H1 (cell line): ENCODE data around the gene GCGR. TPM values are rescaled to one million over a fixed set of nuclear protein-coding genes. Genes with fewer than 3 reads are reported as not detected.

Source experiments
- CTCF ChIA-PET: fragments of 300-600 bp; sonication (Branson Sonifier 250); formaldehyde crosslinking; loops from one replicate; lab custom pipeline; 2021; ENCODE audit not compliant: partially characterized antibody; lab: Charles Lee
- POLR2A ChIA-PET: fragments of 300-600 bp; sonication (Branson Sonifier 250); formaldehyde crosslinking; loops from one replicate; lab custom pipeline; 2021; ENCODE audit warnings: inconsistent platforms; ENCODE audit not compliant: partially characterized antibody; lab: Charles Lee
- DNase-seq, 2 experiments: peaks; one replicate each; pipeline versions ENCODE4 v3.0.0 to v3.0.0-alpha.2; 2010 to 2022; ENCODE audit warnings: low spot score in 2 of 2, low read depth in 1 of 2, mixed read lengths in 1 of 2
- FAIRE-seq: peaks from 2 replicates; lab custom pipeline; 2011; peaks lifted over from hg19 to GRCh38; lab: Jason Lieb, UNC
- H2AFZ ChIP-seq: 2 replicates; pipeline ENCODE4 v1.8.1; 2012; ENCODE audit warnings: low read length, inconsistent platforms
- H2AK5ac ChIP-seq: 2 replicates; pipeline ENCODE4 v1.6.1; 2013; ENCODE audit warnings: low read depth, low read length
- H2BK120ac ChIP-seq: replicated peaks from 2 replicates; pipeline ENCODE3; 2013; ENCODE audit warnings: low read depth, low read length, inconsistent platforms
- H2BK12ac ChIP-seq: 2 replicates; pipeline ENCODE4 v1.6.1; 2013; ENCODE audit warnings: low read depth, low read length
- H2BK15ac ChIP-seq: 2 replicates; pipeline ENCODE4 v1.6.1; 2013; ENCODE audit warnings: low read length
- H2BK20ac ChIP-seq: 2 replicates; pipeline ENCODE4 v1.6.1; 2013; ENCODE audit warnings: low read length
- H2BK5ac ChIP-seq: 2 replicates; pipeline ENCODE4 v1.6.1; 2013; ENCODE audit warnings: low read depth, low read length
- H3K14ac ChIP-seq: 2 replicates; pipeline ENCODE4 v1.6.1; 2013; ENCODE audit warnings: inconsistent platforms; ENCODE audit not compliant: insufficient read length
- H3K18ac ChIP-seq: 2 replicates; pipeline ENCODE4 v1.6.1; 2013; ENCODE audit warnings: low read length; ENCODE audit errors: extremely low read depth
- H3K23ac ChIP-seq: 2 replicates; pipeline ENCODE4 v1.6.1; 2013; ENCODE audit warnings: inconsistent platforms; ENCODE audit not compliant: insufficient read length
- H3K23me2 ChIP-seq: 2 replicates; pipeline ENCODE4 v1.6.1; 2013; ENCODE audit warnings: low read depth, low read length
- H3K27ac ChIP-seq: 2 replicates; pipeline ENCODE4 v1.6.1; 2011; ENCODE audit warnings: low read depth, low read length, inconsistent platforms
- H3K27me3 ChIP-seq, 4 experiments: replicated peaks in 1 of 4; 1 replicate in 1 of 4; 2 replicates in 3 of 4; pipeline versions ENCODE4 v1.6.1 to v1.8.1; 2011 to 2013; ENCODE audit warnings: low read length in 3 of 4, mild to moderate bottlenecking in 3 of 4, inconsistent platforms in 2 of 4, mixed read lengths in 2 of 4, moderate library complexity in 1 of 4; ENCODE audit not compliant: control insufficient read depth in 3 of 4, insufficient read depth in 3 of 4; ENCODE audit errors: extremely low read depth in 1 of 4
- H3K36me3 ChIP-seq, 4 experiments: 2 replicates each; pipeline versions ENCODE4 v1.6.1 to v1.8.1; 2011 to 2013; ENCODE audit warnings: mild to moderate bottlenecking in 4 of 4, low read length in 3 of 4, moderate library complexity in 2 of 4, control low read depth in 1 of 4, inconsistent platforms in 1 of 4; ENCODE audit not compliant: insufficient read depth in 4 of 4, control insufficient read depth in 2 of 4
- H3K4ac ChIP-seq: replicated peaks from 2 replicates; pipeline ENCODE3; 2013; ENCODE audit warnings: low read length, low read depth, mixed read lengths, inconsistent platforms; ENCODE audit not compliant: insufficient read length
- H3K4me1 ChIP-seq, 4 experiments: replicated peaks in 1 of 4; 1 replicate in 1 of 4; 2 replicates in 3 of 4; pipeline versions ENCODE4 v1.6.1 to v1.8.1; 2011 to 2013; ENCODE audit warnings: low read length in 3 of 4, inconsistent platforms in 2 of 4, mixed read lengths in 1 of 4; ENCODE audit not compliant: insufficient read depth in 4 of 4, control insufficient read depth in 3 of 4
- H3K4me2 ChIP-seq, 2 experiments: 2 replicates each; pipeline versions ENCODE4 v1.6.1 to v1.8.1; 2011 to 2013; ENCODE audit warnings: low read depth in 2 of 2, low read length in 2 of 2, control low read depth in 1 of 2, inconsistent platforms in 1 of 2, mild to moderate bottlenecking in 1 of 2; ENCODE audit not compliant: insufficient read depth in 1 of 2
- H3K4me3 ChIP-seq, 4 experiments: fragments of 200-600, 300-600 bp in 1 of 4; sonication (generic), shearing (Covaris generic), sonication (Bioruptor Twin) in 1 of 4; 2 replicates each; pipeline versions ENCODE4 v1.5.1 to v1.8.1; 2011 to 2016; ENCODE audit warnings: low read length in 4 of 4, low read depth in 3 of 4, control low read depth in 2 of 4, inconsistent platforms in 2 of 4, mild to moderate bottlenecking in 2 of 4, mixed read lengths in 1 of 4, moderate library complexity in 1 of 4; ENCODE audit not compliant: insufficient read depth in 2 of 4; ENCODE audit errors: extremely low read depth in 1 of 4
- H3K56ac ChIP-seq: replicated peaks from 2 replicates; pipeline ENCODE3; 2013; ENCODE audit warnings: low read depth, mild to moderate bottlenecking, mixed read lengths, low read length, inconsistent platforms; ENCODE audit not compliant: insufficient read length
- H3K79me1 ChIP-seq: 2 replicates; pipeline ENCODE4 v1.6.1; 2013; ENCODE audit warnings: low read depth, low read length, control low read depth
- H3K79me2 ChIP-seq, 2 experiments: 2 replicates each; pipeline versions ENCODE4 v1.6.1 to v1.8.1; 2012 to 2013; ENCODE audit warnings: low read length in 2 of 2, mild to moderate bottlenecking in 2 of 2, inconsistent platforms in 1 of 2; ENCODE audit not compliant: insufficient read depth in 2 of 2, control insufficient read depth in 1 of 2
- H3K9ac ChIP-seq, 4 experiments: replicated peaks in 1 of 4; 1 replicate in 1 of 4; 2 replicates in 3 of 4; pipeline versions ENCODE4 v1.6.1 to v1.8.1; 2011 to 2013; ENCODE audit warnings: low read depth in 3 of 4, low read length in 3 of 4, control low read depth in 2 of 4, mild to moderate bottlenecking in 2 of 4, moderate library complexity in 2 of 4, inconsistent platforms in 1 of 4; ENCODE audit errors: extremely low read depth in 1 of 4
- H3K9me3 ChIP-seq, 2 experiments: 2 replicates each; pipeline versions ENCODE4 v1.6.1 to v1.8.1; 2012 to 2013; ENCODE audit warnings: mild to moderate bottlenecking in 2 of 2, moderate library complexity in 2 of 2, control low read depth in 1 of 2, inconsistent platforms in 1 of 2, low read depth in 1 of 2, low read length in 1 of 2, mixed read lengths in 1 of 2; ENCODE audit not compliant: insufficient read depth in 2 of 2
- H4K20me1 ChIP-seq, 2 experiments: replicated peaks in 1 of 2; 2 replicates each; pipeline versions ENCODE3 to v1.8.1; 2011 to 2013; ENCODE audit warnings: inconsistent platforms in 2 of 2, low read length in 2 of 2, mild to moderate bottlenecking in 1 of 2; ENCODE audit not compliant: insufficient read depth in 2 of 2, control insufficient read depth in 1 of 2
- H4K5ac ChIP-seq: 2 replicates; pipeline ENCODE4 v1.6.1; 2013; ENCODE audit warnings: low read length, low read depth, mixed read lengths, inconsistent platforms; ENCODE audit not compliant: insufficient read length
- H4K8ac ChIP-seq: 2 replicates; pipeline ENCODE4 v1.8.0; 2013; ENCODE audit warnings: mild to moderate bottlenecking, moderate library complexity, low read length, inconsistent platforms; ENCODE audit not compliant: insufficient read depth; ENCODE audit errors: extremely low read depth
- H4K91ac ChIP-seq: replicated peaks from 2 replicates; pipeline ENCODE3; 2013; ENCODE audit warnings: low read length, mixed read lengths, inconsistent platforms; ENCODE audit not compliant: insufficient read length
- ATF2 ChIP-seq: IDR thresholded peaks from 2 replicates; pipeline ENCODE4 v1.6.1; 2012; ENCODE audit warnings: low read length, inconsistent platforms
- CBX8 ChIP-seq: fragments of 300-800, 300-1000 bp; sonication (generic); IDR thresholded peaks from 2 replicates; pipeline ENCODE4 v1.7.1; 2016; ENCODE audit warnings: low read depth, low read length, borderline replicate concordance
- CTBP2 ChIP-seq: IDR thresholded peaks from 2 replicates; pipeline ENCODE4 v1.7.0; 2011; ENCODE audit warnings: borderline replicate concordance, mild to moderate bottlenecking, moderate library complexity, mixed read lengths, low read length; ENCODE audit not compliant: insufficient read depth, insufficient read length
- GTF2F1 ChIP-seq: IDR thresholded peaks from 2 replicates; pipeline ENCODE4 v1.6.1; 2012; ENCODE audit warnings: low read depth, low read length, improper control_type of control experiment, borderline replicate concordance
- HDAC2 ChIP-seq, 2 experiments: fragments of 300-600 bp in 1 of 2; sonication (generic) in 1 of 2; IDR thresholded peaks; 2 replicates each; pipeline ENCODE4 v1.6.1; 2011 to 2012; ENCODE audit warnings: low read depth in 2 of 2, low read length in 2 of 2, mild to moderate bottlenecking in 2 of 2, moderate library complexity in 2 of 2, borderline replicate concordance in 1 of 2, inconsistent platforms in 1 of 2
- KDM1A ChIP-seq: fragments of 200-600, 300-600 bp; sonication (generic); IDR thresholded peaks from 2 replicates; pipeline ENCODE4 v1.7.1; 2016; ENCODE audit warnings: mild to moderate bottlenecking, low read length, borderline replicate concordance
- POLR2A ChIP-seq, 2 experiments: IDR thresholded peaks; 1 replicate in 1 of 2; 2 replicates in 1 of 2; pipeline ENCODE4 v1.6.1; 2011; ENCODE audit warnings: low read depth in 2 of 2, low read length in 2 of 2, mild to moderate bottlenecking in 2 of 2; ENCODE audit errors: control extremely low read depth in 1 of 2
- RFX5 ChIP-seq: IDR thresholded peaks from 2 replicates; pipeline ENCODE4 v1.6.1; 2011; ENCODE audit warnings: low read depth, low read length, improper control_type of control experiment, borderline replicate concordance
- SIN3A ChIP-seq, 2 experiments: IDR thresholded peaks in 1 of 2; conservative IDR thresholded peaks in 1 of 2; 2 replicates each; pipeline ENCODE4 v1.6.1; 2011 to 2012; ENCODE audit warnings: low read length in 2 of 2, improper control_type of control experiment in 1 of 2, low read depth in 1 of 2, mild to moderate bottlenecking in 1 of 2
- SIX5 ChIP-seq: IDR thresholded peaks from 2 replicates; pipeline ENCODE4 v1.6.1; 2011; ENCODE audit warnings: mild to moderate bottlenecking, low read depth, low read length
- ZNF274 ChIP-seq: IDR thresholded peaks from 2 replicates; pipeline ENCODE4 v1.7.0; 2012; ENCODE audit warnings: low read length, borderline replicate concordance; ENCODE audit errors: extremely low read depth
- WGBS, 2 experiments: shearing (Covaris generic) in 1 of 2; methylation state at CpG; one replicate each; pipeline versions ENCODE4 v1.1.6 to v1.1.7; 2013 to 2015; ENCODE audit warnings: low lambda C conversion rate in 2 of 2, mixed read lengths in 2 of 2, inconsistent platforms in 1 of 2, low coverage in 1 of 2, missing lambda C conversion rate in 1 of 2; ENCODE audit not compliant: insufficient replicate concordance in 2 of 2, insufficient coverage in 1 of 2, insufficient read length in 1 of 2; ENCODE audit errors: extremely low coverage in 1 of 2, missing lambda C conversion rate in 1 of 2; 5-methylcytosine and 5-hydroxymethylcytosine counted together
- polyA plus RNA-seq, 7 experiments: library from polyadenylated mRNA; depleted of rRNA in 3 of 7; stranded (reverse) in 5 of 7; unstranded in 2 of 7; fragments of >200 nt in 5 of 7; fragments of 200-250 nt in 2 of 7; gene quantifications; 1 replicate in 5 of 7; 2 replicates in 1 of 7; 4 replicates in 1 of 7; pipeline versions ENCODE4 v1.2.1 to v1.2.3, GENCODE V29; 2011 to 2013; ENCODE audit warnings: missing spikeins in 2 of 7, mixed read lengths in 2 of 7
- total RNA-seq: library from RNA; stranded (reverse); fragmentation: NEBNext Ultra II Directional; extraction: Animal tissue kit (Norgen Biotek cat#: 25700); gene quantifications from 2 replicates; pipeline ENCODE4 v1.2.1, GENCODE V29; 2021

GCGR gene
- total and polyA plus RNA-seq, 2 of the 8 experiments (the other 6 are each of a cell fraction or from before 2014, with no cell fraction given): 0.44 to 0.56 TPM

- H3K14ac ChIP-seq: no peak overlapping the region
- H2AK5ac ChIP-seq: no peak overlapping the region
- H4K5ac ChIP-seq: no peak overlapping the region
- ChIA-PET CTCF (interaction anchor here (1.0 to 4.5 kb wide), 12 partner anchors 10 to 117 kb away, joined by 3 to 19 read pairs (median 4); no protein-coding TSS in a partner anchor), POLR2A (interaction anchor here (0.7 to 2.7 kb wide), 9 partner anchors 7 to 178 kb away, joined by 3 to 6 read pairs (median 3); partner anchors contain the start of gene MRPL12)
- H3K4me3 ChIP-seq: no peak overlapping the region
- H4K8ac ChIP-seq: no peak overlapping the region; the same call in 1 of the 2 replicates
- H3K18ac ChIP-seq: no peak overlapping the region
- FAIRE-seq (no peak), DNase-seq (no peak)
- H3K27me3 ChIP-seq: peaks cover 28 to 42% (median 36%) of the 10 kb centered on the region in 4 experiments
- H2BK5ac ChIP-seq: no peak overlapping the region
- H3K4me2 ChIP-seq: no peak overlapping the region
- peaks cover 0 to 10% (median 0%) of the 10 kb centered on the region in 4 experiments; a peak in 1 of 8 replicates for H3K36me3 ChIP-seq
- no peak overlapping the region for H2AFZ ChIP-seq
- peaks cover 0 to 3% (median 0%) of the 10 kb centered on the region in 4 experiments; a peak in 3 of 7 replicates for H3K4me1 ChIP-seq
- H2BK12ac ChIP-seq: no peak overlapping the region
- no peak overlapping the region for H4K91ac ChIP-seq
- no peak overlapping the region for H2BK15ac ChIP-seq
- H4K20me1 ChIP-seq: peaks cover 0 to 3% of the 10 kb centered on the region in 2 experiments
- H3K79me1 ChIP-seq: no peaks in the 10 kb centered on the region
- H3K27ac ChIP-seq: no peak overlapping the region
- H2BK20ac ChIP-seq: no peak overlapping the region
- H3K23me2 ChIP-seq: peaks cover 5% of the 10 kb centered on the region; the same call in 1 of the 2 replicates
- H3K9me3 ChIP-seq: no peaks in the 10 kb centered on the region
- 92% methylated on average over 11 of the region's 13 CpGs; no CpG with 5 or more reads in 1 of the 2 experiments for WGBS, 2 experiments
- H3K23ac ChIP-seq: no peak overlapping the region
- H3K79me2 ChIP-seq: no peaks in the 10 kb centered on the region
- H2BK120ac ChIP-seq: no peak overlapping the region
- H3K56ac ChIP-seq: no peak overlapping the region
- no peak overlapping the region for H3K4ac ChIP-seq
- no peak overlapping the region for H3K9ac ChIP-seq
- TF ChIP-seq CTBP2: no peak
- no peak for TF ChIP-seq HDAC2 (IDR thresholded peaks at IDR 0.05; ENCODE audit: borderline replicate concordance in 1 of 2, low read depth in 2 of 2, low read length in 2 of 2)
- TF ChIP-seq SIN3A (conservative IDR thresholded peaks at IDR 0.05 in 1 of 2, IDR thresholded peaks at IDR 0.05 in 1 of 2; ENCODE audit: low read depth in 1 of 2, low read length in 2 of 2): no peak
- TF ChIP-seq ZNF274: no peak
- TF ChIP-seq SIX5: no peak
- no peak for TF ChIP-seq RFX5
- no peak for TF ChIP-seq KDM1A
- TF ChIP-seq GTF2F1: no peak
- TF ChIP-seq ATF2: no peak
- TF ChIP-seq CBX8: no peak
- TF ChIP-seq POLR2A (IDR thresholded peaks at IDR 0.05; ENCODE audit: control extremely low read depth in 1 of 2, low read depth in 2 of 2, low read length in 2 of 2): no peak
These were observed 3.9 kb downstream of the GCGR start for GRCh38 chr17:81807839-81808238.
